ENCODE results near the gene BMP7. TPM values are rescaled to one million over a fixed set of nuclear protein-coding genes. Genes with fewer than 3 reads are reported as not detected.

Gene BMP7
- total RNA-seq, 1 experiment from 2014 or later = 0.13 TPM

- H3K4me1 ChIP-seq (replicated peaks; ENCODE audit: insufficient read depth) = no peaks in the 10 kb centered on the region
- no peaks in the 10 kb centered on the region for H4K20me1 ChIP-seq (ENCODE audit: insufficient read depth)
- POLR2A ChIA-PET (ENCODE audit: unreplicated experiment) = no interaction called here
- no peak overlapping the region for H3K4me3 ChIP-seq
- TF ChIP-seq, protein P1, sequence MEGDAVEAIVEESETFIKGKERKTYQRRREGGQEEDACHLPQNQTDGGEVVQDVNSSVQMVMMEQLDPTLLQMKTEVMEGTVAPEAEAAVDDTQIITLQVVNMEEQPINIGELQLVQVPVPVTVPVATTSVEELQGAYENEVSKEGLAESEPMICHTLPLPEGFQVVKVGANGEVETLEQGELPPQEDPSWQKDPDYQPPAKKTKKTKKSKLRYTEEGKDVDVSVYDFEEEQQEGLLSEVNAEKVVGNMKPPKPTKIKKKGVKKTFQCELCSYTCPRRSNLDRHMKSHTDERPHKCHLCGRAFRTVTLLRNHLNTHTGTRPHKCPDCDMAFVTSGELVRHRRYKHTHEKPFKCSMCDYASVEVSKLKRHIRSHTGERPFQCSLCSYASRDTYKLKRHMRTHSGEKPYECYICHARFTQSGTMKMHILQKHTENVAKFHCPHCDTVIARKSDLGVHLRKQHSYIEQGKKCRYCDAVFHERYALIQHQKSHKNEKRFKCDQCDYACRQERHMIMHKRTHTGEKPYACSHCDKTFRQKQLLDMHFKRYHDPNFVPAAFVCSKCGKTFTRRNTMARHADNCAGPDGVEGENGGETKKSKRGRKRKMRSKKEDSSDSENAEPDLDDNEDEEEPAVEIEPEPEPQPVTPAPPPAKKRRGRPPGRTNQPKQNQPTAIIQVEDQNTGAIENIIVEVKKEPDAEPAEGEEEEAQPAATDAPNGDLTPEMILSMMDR (conservative IDR thresholded peaks at IDR 0.05) = no peak
- TF ChIP-seq EZH2 (IDR thresholded peaks at IDR 0.05; ENCODE audit: low read depth) = no peak
- H3K4me2 ChIP-seq = no peak overlapping the region
- CTCF ChIA-PET = no interaction called here
- H3K27ac ChIP-seq = no peak overlapping the region
- H3K79me2 ChIP-seq (ENCODE audit: low read depth) = no peaks in the 10 kb centered on the region
- H3K9me3 ChIP-seq (ENCODE audit: insufficient read depth, low read depth) = no peaks in the 10 kb centered on the region
- DNase-seq = no peak
- H3K27me3 ChIP-seq (ENCODE audit: insufficient read depth, low read depth) = peaks cover 93% of the 10 kb centered on the region
- no TSS peak for BruUV-seq (replicated peaks)
- no peaks in the 10 kb centered on the region for H3K9me2 ChIP-seq (ENCODE audit: insufficient read depth)
- intact Hi-C loops (cut with micrococcal nuclease; ENCODE audit: unreplicated experiment) = no loop called here
- H3F3A ChIP-seq (ENCODE audit: insufficient read depth, low read depth) = no peaks in the 10 kb centered on the region
- no peaks in the 10 kb centered on the region for H3K36me3 ChIP-seq (ENCODE audit: low read depth)
- H2AFZ ChIP-seq = no peak overlapping the region
Measured at GRCh38 chr20:57145089-57145631, 121.3 kb downstream of the BMP7 start.

DNA sequence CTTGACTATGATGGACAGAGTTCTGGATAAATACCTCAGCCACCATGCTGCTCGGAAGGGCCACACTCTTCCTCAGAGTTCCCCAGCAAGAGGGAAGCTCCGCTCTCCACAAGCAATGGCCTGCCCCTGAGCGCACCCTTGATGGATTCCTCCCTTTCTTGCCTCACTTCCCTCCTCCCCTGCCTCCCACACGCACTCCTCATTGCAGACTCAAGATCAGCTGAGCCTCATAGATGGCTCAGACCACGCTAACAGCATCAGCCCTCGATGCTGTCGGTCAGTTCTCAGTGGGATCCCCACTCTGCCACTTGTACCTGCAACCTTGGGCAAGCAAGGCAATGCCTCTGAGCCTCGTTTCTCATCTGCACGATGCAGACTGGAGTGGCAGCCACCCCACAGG is 123.3 kb downstream of the BMP7 start:
- H3F3A ChIP-seq (ENCODE audit: insufficient read depth, low read depth) = no peaks in the 10 kb centered on the region; the same call in 1 of the 2 replicates
- H2AFZ ChIP-seq = no peak overlapping the region
- H3K4me1 ChIP-seq (replicated peaks; ENCODE audit: insufficient read depth) = no peaks in the 10 kb centered on the region
- no peaks in the 10 kb centered on the region for H4K20me1 ChIP-seq (ENCODE audit: insufficient read depth)
- H3K9me2 ChIP-seq (ENCODE audit: insufficient read depth) = no peaks in the 10 kb centered on the region
- CTCF ChIA-PET = no interaction called here
- POLR2A ChIA-PET (ENCODE audit: unreplicated experiment) = no interaction called here
- peaks cover 73% of the 10 kb centered on the region for H3K27me3 ChIP-seq (ENCODE audit: insufficient read depth, low read depth)
- H3K4me2 ChIP-seq = no peak overlapping the region
- DNase-seq = no peak
- H3K9me3 ChIP-seq (ENCODE audit: insufficient read depth, low read depth) = no peaks in the 10 kb centered on the region
- intact Hi-C loops (cut with micrococcal nuclease; ENCODE audit: unreplicated experiment) = no loop called here
- H3K79me2 ChIP-seq (ENCODE audit: low read depth) = no peaks in the 10 kb centered on the region
- no peak overlapping the region for H3K4me3 ChIP-seq
- TF ChIP-seq EZH2 (IDR thresholded peaks at IDR 0.05; ENCODE audit: low read depth) = no peak
- TF ChIP-seq, protein P1 (conservative IDR thresholded peaks at IDR 0.05) = no peak
- BruUV-seq (replicated peaks) = no TSS peak
- H3K36me3 ChIP-seq (ENCODE audit: low read depth) = no peaks in the 10 kb centered on the region
- H3K27ac ChIP-seq = no peak overlapping the region

GRCh38 chr20:57142667-57143066 is 123.8 kb downstream of the BMP7 start:
- H3K27me3 ChIP-seq (ENCODE audit: insufficient read depth, low read depth) = peaks cover 68% of the 10 kb centered on the region
- no peaks in the 10 kb centered on the region for H3K9me3 ChIP-seq (ENCODE audit: insufficient read depth, low read depth)
- no peaks in the 10 kb centered on the region for H4K20me1 ChIP-seq (ENCODE audit: insufficient read depth)
- H3K4me1 ChIP-seq (replicated peaks; ENCODE audit: insufficient read depth) = no peaks in the 10 kb centered on the region
- no peak overlapping the region for H3K4me3 ChIP-seq
- no peaks in the 10 kb centered on the region for H3K36me3 ChIP-seq (ENCODE audit: low read depth)
- no peaks in the 10 kb centered on the region for H3K79me2 ChIP-seq (ENCODE audit: low read depth)
- H2AFZ ChIP-seq = no peak overlapping the region
- ChIA-PET CTCF (interaction anchor here (0.6 kb wide), 1 partner anchor 1373 kb away, joined by 3 read pairs; no protein-coding TSS in a partner anchor), POLR2A (ENCODE audit: unreplicated experiment) (no interaction called here)
- intact Hi-C loops (cut with micrococcal nuclease; ENCODE audit: unreplicated experiment) = no loop called here
- H3F3A ChIP-seq (ENCODE audit: insufficient read depth, low read depth) = no peaks in the 10 kb centered on the region; the same call in 1 of the 2 replicates
- no peak overlapping the region for H3K27ac ChIP-seq
- TF ChIP-seq EZH2 (IDR thresholded peaks at IDR 0.05; ENCODE audit: low read depth) = no peak
- TF ChIP-seq, protein P1 (conservative IDR thresholded peaks at IDR 0.05) = no peak
- BruUV-seq (replicated peaks) = no TSS peak
- H3K9me2 ChIP-seq (ENCODE audit: insufficient read depth) = no peaks in the 10 kb centered on the region
- DNase-seq = no peak
- no peak overlapping the region for H3K4me2 ChIP-seq
